ENCODE data around the gene PITPNC1.
"Not testable (repeated sequence)": the region's sequence is repeated elsewhere in the genome, so short reads cannot be mapped to it uniquely, and the experiment has no call there.

The PITPNC1 gene

GRCh38 chr17:67376737-67377487, at the start of gene PITPNC1:
TSS of gene PITPNC1 (plus strand) at chr17:67377281.
- FAIRE-seq: no peak

- FAIRE-seq: no peak
These were observed 49.1 kb upstream of the PITPNC1 start for GRCh38 chr17:67328026-67328425.

DNA sequence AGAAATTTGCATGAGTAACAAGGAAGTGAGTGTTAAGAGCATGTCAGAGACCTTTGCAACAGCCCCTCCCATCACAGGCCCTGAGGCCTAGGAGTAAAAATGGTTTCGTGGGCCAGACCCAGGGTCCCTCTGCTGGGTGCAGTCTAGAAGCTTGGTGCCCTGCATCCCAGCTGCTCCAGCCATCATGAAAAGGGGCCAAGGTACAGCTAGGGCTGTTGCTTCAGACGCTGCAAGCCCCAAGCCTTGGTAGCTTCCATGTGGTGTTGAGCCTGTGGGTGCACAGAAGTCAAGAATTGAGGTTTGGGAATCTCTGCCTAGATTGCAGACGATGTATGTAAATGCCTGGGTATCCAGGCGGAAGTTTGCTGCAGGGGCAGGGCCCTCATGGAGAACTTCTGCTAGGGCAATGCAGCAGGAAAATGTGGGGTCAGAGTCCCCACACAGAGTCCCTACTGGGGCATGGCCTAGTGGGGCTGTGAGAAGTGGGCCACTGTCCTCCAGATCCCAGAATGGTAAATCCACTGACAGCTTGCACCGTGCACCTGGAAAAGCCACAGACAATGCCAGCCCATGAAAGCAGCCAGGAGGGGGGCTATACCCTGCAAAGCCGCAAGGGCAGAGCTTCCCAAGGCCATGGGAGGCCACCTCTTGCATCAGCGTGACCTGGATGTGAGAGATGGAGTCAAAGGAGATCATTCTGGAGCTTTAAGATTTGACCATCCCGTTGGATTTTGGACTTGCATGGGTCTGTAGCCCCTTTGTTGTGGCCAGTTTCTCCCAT, 45.5 kb upstream of the PITPNC1 start:
- not testable (repeated sequence) for FAIRE-seq

DNA sequence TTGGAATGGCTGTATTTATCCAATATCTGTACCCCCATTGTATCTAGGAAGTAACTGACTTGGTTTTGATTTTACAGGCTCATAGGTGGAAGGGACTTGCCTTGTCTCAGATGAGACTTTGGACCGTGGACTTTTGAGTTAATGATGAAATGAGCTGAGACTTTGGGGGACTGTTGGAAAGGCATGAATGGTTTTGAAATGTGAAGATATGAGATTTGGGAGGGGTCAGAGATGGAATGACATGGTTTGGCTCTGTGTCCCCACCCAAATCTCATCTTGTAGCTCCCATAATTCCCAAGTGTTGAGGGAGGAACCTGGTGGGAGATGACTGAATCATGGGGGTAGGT, 44.9 kb upstream of the PITPNC1 start:
- not testable (repeated sequence) for FAIRE-seq

GRCh38 chr17:67335245-67335835, 41.7 kb upstream of the PITPNC1 start:
- no peak for FAIRE-seq

GRCh38 chr17:67336859-67337258, 40.2 kb upstream of the PITPNC1 start:
- no peak for FAIRE-seq

DNA sequence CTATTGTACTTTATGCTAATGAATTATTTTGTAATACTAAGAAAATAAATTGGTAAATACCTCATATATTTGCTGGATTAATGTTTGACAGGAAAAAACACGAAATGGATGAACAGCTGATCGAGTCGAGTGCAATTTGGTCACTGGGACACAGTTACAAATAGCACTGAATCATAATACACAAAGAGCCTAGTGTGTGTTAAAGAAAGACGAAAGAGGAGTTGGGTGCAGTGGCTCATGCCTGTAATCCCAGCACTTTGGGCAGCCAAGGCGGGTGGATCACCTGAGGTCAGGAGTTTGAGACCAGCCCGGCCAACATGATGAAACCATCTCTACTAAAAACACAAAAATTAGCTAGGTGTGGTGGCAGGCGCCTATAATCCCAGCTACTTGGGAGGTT, 38.7 kb upstream of the PITPNC1 start:
- not testable (repeated sequence) for FAIRE-seq

GRCh38 chr17:67343237-67343636, 33.8 kb upstream of the PITPNC1 start:
- FAIRE-seq: no peak

DNA sequence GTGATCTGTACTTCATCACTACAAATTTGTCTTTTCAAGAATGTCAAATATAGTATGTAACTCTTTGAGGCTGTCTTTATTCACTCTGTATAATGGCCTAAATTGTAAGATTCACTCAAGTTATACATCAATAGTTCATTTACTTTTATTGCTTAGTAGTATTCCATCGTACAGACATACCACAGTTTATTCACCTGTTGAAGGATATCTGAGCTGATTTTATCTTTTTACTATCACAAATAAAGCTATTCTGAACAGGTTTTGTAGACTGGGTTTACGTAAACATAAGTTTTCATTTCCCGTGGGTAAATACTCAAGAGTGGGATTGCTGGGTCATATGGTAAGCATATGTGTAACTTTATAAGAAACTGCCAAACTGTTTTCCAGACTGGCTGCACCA, 29.3 kb upstream of the PITPNC1 start:
- FAIRE-seq: no peak

DNA sequence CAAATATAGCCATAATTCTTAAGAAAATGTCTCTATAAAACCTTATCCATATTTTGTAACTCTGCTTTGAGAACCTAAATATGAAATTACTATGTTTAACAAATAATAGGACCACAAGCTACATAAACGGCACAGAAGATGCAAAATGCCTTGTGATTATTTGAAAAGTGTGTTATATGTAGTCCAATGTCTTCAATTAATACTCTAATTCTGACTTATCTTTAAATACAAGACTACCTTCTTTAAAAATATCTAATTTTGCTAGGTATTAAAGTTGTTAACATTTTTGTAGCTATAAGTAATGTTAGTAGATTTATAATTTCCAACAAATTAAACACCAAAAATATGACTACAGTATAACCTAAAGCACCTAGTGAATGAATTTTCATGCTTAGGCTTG, 27.7 kb upstream of the PITPNC1 start:
- FAIRE-seq: no peak

DNA sequence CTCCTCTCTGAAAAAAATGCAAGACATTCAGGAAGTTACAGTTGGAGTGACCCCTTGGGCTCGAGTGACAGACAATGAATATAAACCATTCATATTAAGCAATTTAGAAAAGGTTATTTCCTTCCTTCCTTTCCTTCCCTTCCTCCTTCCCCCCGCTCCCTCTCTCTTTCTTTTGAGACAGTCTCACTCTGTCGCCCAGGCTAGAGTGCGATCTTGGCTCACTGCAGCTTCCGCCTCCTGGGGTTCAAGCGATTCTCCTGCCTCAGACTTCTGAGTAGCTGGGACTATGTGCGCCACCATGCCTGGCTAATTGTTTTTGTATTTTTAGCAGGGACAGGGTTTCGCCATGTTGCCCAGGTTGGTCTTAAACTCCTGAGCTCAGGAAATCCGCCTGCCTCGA, 23.9 kb upstream of the PITPNC1 start:
- FAIRE-seq: no peak

DNA sequence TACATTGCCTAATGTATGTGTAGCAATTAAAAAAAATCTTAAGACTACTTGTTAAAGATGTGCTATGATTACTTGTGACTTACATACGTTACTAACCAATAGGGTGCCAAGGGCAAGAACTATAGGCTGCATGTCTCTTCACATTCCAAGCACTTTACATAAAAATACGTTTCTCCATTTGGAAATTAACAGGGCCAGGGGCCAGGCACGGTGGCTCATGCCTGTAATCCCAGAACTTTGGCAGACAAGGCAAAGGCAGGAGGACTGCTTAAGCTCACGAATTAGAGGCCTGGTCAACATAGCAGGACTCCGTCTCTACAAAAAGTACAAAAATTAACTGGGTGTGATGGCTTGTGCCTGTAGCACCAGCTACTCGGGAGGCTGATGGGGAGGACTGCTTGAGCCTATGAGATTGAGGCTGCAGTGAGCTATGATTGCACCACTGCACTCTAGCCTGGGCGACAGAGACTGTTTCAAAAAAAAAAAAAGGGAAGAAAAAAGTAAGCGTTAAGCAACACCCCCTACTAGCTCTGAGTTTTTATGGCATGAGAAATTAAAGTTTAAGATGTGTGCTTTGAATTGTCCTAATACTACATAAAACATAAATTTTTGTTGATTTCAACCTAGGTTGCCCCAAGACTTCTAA, 23.0 kb upstream of the PITPNC1 start:
- no peak for FAIRE-seq

GRCh38 chr17:67358612-67359011, 18.5 kb upstream of the PITPNC1 start:
- FAIRE-seq: no peak

- no peak for FAIRE-seq
These were observed 16.9 kb upstream of the PITPNC1 start for GRCh38 chr17:67359960-67360791.

GRCh38 chr17:67360880-67361279, 16.2 kb upstream of the PITPNC1 start:
- no peak for FAIRE-seq

GRCh38 chr17:67362173-67362572, 14.9 kb upstream of the PITPNC1 start:
- no peak for FAIRE-seq

DNA sequence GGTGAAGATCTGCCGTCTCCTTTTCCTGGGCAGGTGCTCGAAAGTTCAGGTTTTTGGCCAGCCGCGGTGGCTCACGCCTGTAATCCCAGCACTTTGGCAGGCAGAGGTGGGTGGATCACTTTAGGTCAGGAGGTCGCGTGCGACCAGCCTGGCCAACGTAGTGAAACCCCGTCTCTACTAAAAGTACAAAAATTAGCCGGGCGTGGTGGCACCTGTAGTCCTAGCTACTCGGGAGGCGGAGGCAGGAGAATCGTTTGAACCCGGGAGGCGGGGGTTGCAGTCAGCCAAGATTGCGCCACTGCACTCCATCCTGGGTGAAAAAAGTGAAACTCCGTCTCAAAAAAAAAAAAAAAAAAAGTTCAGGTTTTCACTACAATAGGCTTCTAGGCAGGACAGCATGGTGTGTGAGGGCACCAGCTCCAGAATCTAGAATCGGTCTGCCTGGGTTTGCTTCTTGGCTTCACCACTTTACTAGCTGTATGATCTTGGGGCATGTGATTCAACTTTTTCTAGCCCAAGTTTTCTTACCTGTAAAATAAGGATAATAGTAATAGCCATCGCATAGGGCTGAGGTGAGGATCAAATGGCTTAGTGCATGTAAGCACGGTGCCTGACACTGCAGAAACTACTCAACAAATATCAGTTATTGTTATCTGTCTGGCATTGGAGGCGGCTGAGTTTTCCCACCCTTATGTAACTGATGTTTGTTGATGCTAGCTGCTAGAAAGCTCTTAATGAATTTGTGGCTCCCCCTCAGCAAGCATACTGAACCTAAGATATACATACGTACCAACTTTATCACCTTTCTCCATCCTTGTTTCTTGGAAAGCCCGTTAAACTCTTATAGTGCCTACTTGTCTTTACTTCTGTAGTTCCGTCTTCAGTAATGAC, 12.0 kb upstream of the PITPNC1 start:
- FAIRE-seq: no peak

DNA sequence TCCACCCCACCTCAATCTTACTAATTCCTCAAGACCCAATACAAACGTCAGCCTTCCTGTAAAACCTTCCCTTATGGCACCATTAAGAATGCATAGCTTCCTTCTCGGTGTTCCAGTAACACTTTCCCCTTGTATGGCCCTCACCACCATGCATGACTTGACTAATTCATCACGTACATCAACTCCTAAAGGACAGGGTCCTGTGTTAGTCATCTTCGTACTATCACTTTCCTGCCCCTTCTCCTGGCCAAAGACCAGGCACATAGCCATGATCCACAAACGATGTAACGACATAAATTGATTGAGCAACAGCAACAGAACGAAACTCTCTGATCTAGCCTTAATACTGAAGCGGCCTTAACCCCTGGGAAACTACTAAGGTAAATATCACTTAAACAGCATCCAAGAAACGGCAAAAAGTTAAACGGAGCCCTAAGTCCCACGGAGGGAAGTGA, 11.3 kb upstream of the PITPNC1 start:
- FAIRE-seq: no peak

DNA sequence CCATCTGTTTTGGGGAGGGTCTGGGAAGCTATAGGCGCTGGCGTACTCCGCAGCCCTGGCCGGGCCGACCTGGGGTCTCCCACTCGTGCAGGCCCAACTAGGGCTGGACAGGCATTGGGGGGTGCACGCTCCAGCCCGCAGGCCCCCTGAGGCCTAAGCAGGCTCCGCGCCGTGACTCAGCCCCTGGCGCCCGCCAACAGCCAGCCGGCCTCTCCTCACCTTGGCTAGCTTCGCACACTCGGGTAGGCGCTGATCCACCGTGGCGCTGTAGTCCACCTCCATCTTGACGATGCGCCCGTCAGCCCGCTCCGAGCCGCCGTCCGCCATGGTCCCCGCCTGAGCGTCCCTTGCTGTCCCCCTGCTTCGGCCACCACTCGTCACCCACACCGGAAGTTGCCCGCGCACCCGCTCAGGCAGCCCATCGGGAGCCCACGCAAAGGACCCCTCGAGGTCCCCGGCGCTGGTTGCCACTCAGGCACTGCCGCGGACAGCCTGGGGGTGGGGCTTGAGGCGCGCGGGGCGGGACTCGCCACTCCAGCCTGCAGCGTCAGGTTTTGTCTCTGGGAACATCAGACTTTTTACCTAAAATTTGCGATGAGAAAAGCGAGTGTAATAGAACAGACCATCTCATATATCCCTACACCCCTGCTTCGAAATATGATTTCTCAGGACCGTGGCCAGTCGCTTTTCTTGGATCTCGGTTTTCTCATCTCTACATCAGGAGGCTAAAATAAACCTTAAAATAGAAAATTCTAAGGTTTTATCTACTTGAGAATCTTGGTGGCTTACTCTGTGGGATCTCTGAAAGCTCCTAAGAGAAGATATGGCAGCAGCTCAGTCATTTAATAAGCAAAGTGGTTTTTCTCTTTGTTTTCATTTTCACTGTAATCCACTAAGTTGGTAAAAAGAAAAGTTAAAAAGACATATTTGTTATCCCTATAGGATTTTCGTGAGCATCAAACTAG, 10.6 kb upstream of the PITPNC1 start, which contains the start of gene PSMD12:
Gene PSMD12 (minus strand): TSS at position 385 of the 965 bp plus-strand sequence. CDS start 58 bp downstream, at position 327.
- FAIRE-seq: no peak

DNA sequence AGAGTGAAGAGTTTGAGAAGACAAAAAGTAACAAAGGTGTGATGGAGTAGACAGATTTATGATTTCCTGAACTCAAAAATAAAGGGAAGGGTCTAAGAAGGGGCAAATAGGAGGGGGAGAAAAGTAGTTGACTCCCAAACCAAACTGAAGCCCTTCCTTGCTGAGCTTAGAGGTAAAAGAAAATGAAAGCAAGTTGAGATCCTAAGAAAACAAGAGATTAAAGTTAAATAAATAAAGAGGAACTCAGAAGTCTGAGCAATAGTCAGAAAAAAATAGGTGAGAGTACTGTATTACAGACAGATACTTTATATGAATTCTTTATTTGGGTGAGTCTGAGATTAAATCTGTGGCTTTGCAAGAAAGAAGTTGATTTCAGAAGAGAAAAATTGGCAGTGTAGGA, 7.4 kb upstream of the PITPNC1 start:
- no peak for FAIRE-seq

Data from TTC549 (cell line).